SK-N-SH treated with all-trans-retinoic acid at 6 μM for 48 hours (cell line): ENCODE results near the gene LYZL6.

Source experiments
- ARNTL ChIP-seq: fragments of 450-650 bp; formaldehyde crosslinking; IDR thresholded peaks from 2 replicates; pipeline ENCODE4 v1.5.0; 2020; ENCODE audit warnings: low read depth, mild to moderate bottlenecking, moderate library complexity, borderline replicate concordance
- BACH2 ChIP-seq: fragments of 250-450 bp; sonication (Bioruptor Pico); IDR thresholded peaks from 2 replicates; pipeline ENCODE4 v1.9.0; 2021; ENCODE audit warnings: mild to moderate bottlenecking, borderline replicate concordance
- CREB5 ChIP-seq: fragments of 250-450 bp; sonication (Bioruptor Pico); IDR thresholded peaks from 2 replicates; pipeline ENCODE4 v1.5.1; 2020; ENCODE audit warnings: low read depth, mild to moderate bottlenecking, moderate library complexity
- ESRRG ChIP-seq: fragments of 250-450 bp; sonication (Bioruptor Pico); IDR thresholded peaks from 2 replicates; pipeline ENCODE4 v1.6.1; 2021; ENCODE audit warnings: mild to moderate bottlenecking
- GLIS3 ChIP-seq: fragments of 250-450 bp; sonication (Bioruptor Pico); IDR thresholded peaks from 2 replicates; pipeline ENCODE4 v1.5.0; 2020; ENCODE audit warnings: mild to moderate bottlenecking, moderate library complexity
- ISL1 ChIP-seq: fragments of 250-450 bp; sonication (Bioruptor Pico); IDR thresholded peaks from 2 replicates; pipeline ENCODE4 v2.1.2; 2022; ENCODE audit warnings: mild to moderate bottlenecking, moderate library complexity
- OSR1 ChIP-seq: fragments of 250-450 bp; sonication (Bioruptor Pico); IDR thresholded peaks from 2 replicates; pipeline ENCODE4 v1.8.0; 2022; ENCODE audit warnings: moderate library complexity, mild to moderate bottlenecking, inconsistent platforms
- PATZ1 ChIP-seq: fragments of 250-450 bp; sonication (Bioruptor Pico); IDR thresholded peaks from 2 replicates; pipeline ENCODE4 v1.8.0; 2020; ENCODE audit warnings: mild to moderate bottlenecking, moderate library complexity, borderline replicate concordance
- PPARA ChIP-seq: fragments of 250-450 bp; sonication (Bioruptor Pico); IDR thresholded peaks from 2 replicates; pipeline ENCODE4 v1.5.0; 2020; ENCODE audit warnings: mild to moderate bottlenecking, borderline replicate concordance
- RARB ChIP-seq: fragments of 250-450 bp; sonication (Bioruptor Pico); IDR thresholded peaks from 2 replicates; pipeline ENCODE4 v1.8.0; 2021; ENCODE audit warnings: mild to moderate bottlenecking, moderate library complexity
- ZC3H10 ChIP-seq: fragments of 250-450 bp; sonication (Bioruptor Pico); IDR thresholded peaks from 2 replicates; pipeline ENCODE4 v1.5.1; 2021; ENCODE audit warnings: mild to moderate bottlenecking, moderate library complexity
- ZFP30 ChIP-seq: fragments of 450-650 bp; formaldehyde crosslinking; IDR thresholded peaks from 2 replicates; pipeline ENCODE4 v1.5.0; 2022; ENCODE audit warnings: mild to moderate bottlenecking, moderate library complexity
- ZNF565 ChIP-seq: fragments of 450-650 bp; formaldehyde crosslinking; conservative IDR thresholded peaks from 2 replicates; pipeline ENCODE4 v1.5.0; 2020; ENCODE audit warnings: low read depth, mild to moderate bottlenecking, moderate library complexity
- ZNF8 ChIP-seq: fragments of 450-650 bp; formaldehyde crosslinking; IDR thresholded peaks from 2 replicates; pipeline ENCODE4 v1.5.0; 2020; ENCODE audit warnings: mild to moderate bottlenecking, moderate library complexity

DNA sequence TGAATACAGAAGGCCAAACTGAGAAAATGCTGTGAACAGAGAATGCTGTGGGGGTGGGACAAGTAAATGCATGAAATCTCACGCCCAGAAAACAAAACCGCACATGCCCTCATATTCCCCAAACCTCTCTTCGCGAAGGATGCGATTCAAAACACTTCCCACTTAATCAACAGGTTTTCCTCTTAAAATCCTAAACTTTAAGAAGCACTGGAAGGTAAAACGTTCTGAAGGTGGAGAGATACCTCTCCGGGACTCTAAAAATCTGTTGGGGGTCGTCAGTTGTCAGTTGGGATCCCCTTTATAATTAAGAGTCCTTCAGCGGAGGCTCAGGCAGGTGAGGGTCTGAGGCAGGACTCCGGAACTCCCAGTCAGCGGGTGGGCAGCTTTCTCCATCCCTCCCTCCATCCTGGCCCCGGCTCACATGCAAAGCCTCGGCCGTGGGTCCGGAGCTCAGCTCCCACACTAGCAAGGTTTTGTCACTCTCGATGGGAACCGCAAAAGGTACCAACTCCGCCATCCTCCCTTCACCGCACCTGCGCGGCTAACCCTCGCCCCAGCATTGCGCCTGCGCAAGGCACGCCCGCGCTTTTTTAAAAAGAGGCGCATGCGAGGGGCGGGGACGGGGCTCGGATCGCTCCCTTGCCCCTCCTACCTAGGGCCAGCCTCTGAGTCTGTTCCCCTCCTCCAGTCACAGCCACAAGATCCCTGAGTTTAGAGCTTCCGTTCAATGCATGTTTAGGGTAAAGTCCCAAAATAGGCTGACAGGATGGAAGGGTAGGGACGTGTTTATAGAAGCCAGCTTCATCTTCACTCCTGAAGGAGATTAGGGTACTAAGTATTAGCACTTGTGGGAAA, 13.1 kb downstream of the LYZL6 start, which contains the start of gene RDM1:
- TF ChIP-seq ZNF565 (CRISPR knock-in tag) (no peak), ARNTL (CRISPR knock-in tag) (no peak), ZFP30 (no peak), CREB5 (CRISPR knock-in tag) (no peak), PPARA (no peak), BACH2 (no peak), PATZ1 (CRISPR knock-in tag) (no peak), OSR1 (CRISPR knock-in tag) (no peak), RARB (CRISPR knock-in tag) (no peak), ZNF8 (CRISPR knock-in tag) (no peak), GLIS3 (no peak), ZC3H10 (CRISPR knock-in tag) (no peak), ISL1 (CRISPR knock-in tag) (no peak), ESRRG (CRISPR knock-in tag) (no peak)
